GM12874 (cell line): ENCODE measurements around the gene PMS1.

ENCODE experiments used
- CTCF ChIP-seq: IDR thresholded peaks from 2 replicates; pipeline ENCODE4 v1.5.1; 2011; ENCODE audit warnings: low read depth, mild to moderate bottlenecking, control low read depth, low read length, moderate library complexity; ENCODE audit not compliant: insufficient read depth

PMS1 gene

GRCh38 chr2:189798312-189799029 is 14.2 kb downstream of the PMS1 start:
- no peak for TF ChIP-seq CTCF

GRCh38 chr2:189799030-189799331 is 14.7 kb downstream of the PMS1 start:
- TF ChIP-seq CTCF: no peak

GRCh38 chr2:189799531-189799930 is 15.3 kb downstream of the PMS1 start:
- TF ChIP-seq CTCF: no peak

- no peak for TF ChIP-seq CTCF
Observed at GRCh38 chr2:189802396-189802912, 18.2 kb downstream of the PMS1 start.

- TF ChIP-seq CTCF: no peak
Observed at GRCh38 chr2:189803431-189803830, 19.2 kb downstream of the PMS1 start.

GRCh38 chr2:189818249-189819038 is 34.2 kb downstream of the PMS1 start:
- TF ChIP-seq CTCF: no peak

GRCh38 chr2:189819297-189819704 is 35.1 kb downstream of the PMS1 start:
- no peak for TF ChIP-seq CTCF
